GM18870 (cell line): ENCODE data around the gene BEGAIN.

Experiments used
- ATAC-seq: cut with Tn5 transposase; IDR thresholded peaks from one replicate; pipeline ENCODE4 v1.9.1; 2021; ENCODE audit warnings: moderate library complexity; ENCODE audit not compliant: unreplicated experiment

The BEGAIN gene

DNA sequence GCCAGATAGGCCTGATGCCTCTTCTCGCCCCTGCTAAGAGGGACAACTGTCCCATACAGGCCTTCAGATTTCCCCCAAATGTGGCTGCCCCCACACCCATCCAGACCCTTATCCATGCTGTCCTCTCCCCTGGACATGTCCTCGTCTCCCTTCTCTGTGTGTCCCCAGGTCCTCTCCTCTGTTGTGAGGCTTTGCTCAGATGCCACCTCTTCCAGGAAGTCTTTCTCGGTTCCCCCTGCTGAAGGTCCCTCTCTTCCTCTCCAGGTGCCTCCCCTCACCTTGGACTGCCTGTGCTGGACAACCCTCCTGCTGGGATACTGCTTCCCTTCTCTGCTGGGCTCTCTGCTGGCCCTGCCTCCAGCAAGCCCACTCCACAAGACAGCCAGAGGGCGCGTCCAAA is 33.7 kb downstream of the BEGAIN start:
- ATAC-seq = no peak

- no peak for ATAC-seq
Observed at GRCh38 chr14:100552524-100553125, 34.6 kb downstream of the BEGAIN start.

DNA sequence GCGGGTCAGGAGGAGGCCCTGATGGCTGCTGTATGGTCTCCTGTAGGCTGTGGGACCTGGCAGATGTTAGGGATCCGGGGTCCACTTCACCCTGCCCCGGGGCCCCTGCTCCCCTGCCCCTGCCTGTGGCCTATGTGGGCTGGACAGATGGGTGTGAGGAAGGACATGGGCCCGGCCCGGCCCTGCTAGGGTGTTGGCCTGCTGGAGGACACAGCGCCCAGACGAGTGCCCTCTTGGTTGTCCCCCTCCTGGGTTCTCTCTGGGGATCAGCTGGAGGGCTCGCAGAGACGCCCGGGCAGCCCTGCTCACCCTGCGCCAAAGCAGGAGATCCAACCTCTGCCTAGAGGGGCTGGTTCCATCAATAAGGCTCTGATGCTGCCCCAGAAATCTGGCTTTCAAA is 36.2 kb downstream of the BEGAIN start:
- no peak for ATAC-seq

- ATAC-seq = no peak
Observed at GRCh38 chr14:100549834-100550625, 37.2 kb downstream of the BEGAIN start.

DNA sequence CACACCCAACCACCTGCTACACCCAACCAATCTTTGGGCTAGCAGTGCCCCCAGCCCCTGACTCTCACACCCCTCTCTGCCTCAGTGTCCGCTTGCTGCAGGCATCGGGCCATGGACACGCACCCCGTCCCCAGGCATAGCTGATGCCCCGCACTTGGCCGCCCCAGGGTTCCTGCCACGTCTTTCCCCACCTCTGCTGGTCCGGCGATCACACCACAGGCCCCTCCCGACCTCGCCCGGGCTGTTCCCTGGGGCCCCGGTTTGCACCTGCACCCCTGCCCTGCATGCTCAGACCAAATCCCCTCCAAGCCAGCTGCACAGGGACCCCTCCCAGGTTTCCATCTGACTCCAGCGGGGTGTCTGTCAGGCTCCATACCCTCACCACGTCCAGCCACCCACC is 38.3 kb downstream of the BEGAIN start:
- no peak for ATAC-seq

DNA sequence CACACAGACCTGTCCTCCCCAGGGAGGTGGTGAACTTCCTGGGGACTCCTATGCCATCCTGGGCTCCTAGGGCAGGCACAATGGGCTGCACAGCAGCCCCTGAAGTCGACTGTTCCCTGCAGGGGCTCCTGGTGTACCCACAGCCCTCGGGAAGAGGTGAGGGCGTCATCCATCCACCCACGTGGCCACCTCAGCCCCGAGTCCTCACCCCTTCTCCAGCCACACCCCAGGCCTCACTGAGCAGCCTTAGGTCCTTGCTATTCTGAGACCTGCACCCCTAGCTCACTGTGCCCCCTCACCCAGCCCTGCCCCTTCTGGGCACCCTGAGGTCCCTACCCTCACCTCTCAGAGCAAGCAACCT is 38.9 kb downstream of the BEGAIN start:
- ATAC-seq = no peak

DNA sequence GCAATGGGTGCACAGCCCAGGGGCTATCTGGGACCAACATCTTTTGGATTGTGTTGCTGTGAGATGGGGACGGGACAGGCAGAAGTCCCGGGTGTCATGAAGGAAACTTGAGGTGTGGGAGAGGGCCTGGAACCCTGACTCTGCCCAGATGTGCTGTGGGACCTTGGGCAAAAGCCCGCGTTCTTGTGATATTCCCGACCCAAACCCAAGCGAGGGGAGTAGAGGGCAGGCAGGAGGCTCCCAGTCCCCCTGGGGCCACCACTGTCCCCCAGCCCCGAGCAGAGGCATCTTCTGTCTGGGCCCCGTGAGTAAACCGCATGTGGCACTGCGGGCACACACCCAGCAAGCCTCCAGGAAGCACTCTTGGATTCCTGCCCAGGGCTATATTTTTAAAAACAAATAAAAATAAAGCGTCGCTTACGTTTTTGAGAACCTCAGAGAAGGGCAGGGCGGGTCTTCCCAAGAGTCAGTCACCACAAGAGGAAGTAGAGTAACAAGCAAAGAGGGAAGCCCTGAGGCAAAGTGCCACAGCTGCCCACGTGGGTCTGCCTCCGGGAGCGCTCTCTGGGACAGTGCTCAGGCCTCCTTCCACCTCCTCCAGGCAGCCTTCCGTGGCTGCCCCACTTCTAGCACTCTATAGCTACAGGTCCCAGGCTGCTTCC is 39.5 kb downstream of the BEGAIN start:
- ATAC-seq = no peak

- ATAC-seq = no peak
Observed at GRCh38 chr14:100546051-100546443, 41.2 kb downstream of the BEGAIN start.

- ATAC-seq = no peak
Observed at GRCh38 chr14:100545359-100545758, 41.9 kb downstream of the BEGAIN start.

DNA sequence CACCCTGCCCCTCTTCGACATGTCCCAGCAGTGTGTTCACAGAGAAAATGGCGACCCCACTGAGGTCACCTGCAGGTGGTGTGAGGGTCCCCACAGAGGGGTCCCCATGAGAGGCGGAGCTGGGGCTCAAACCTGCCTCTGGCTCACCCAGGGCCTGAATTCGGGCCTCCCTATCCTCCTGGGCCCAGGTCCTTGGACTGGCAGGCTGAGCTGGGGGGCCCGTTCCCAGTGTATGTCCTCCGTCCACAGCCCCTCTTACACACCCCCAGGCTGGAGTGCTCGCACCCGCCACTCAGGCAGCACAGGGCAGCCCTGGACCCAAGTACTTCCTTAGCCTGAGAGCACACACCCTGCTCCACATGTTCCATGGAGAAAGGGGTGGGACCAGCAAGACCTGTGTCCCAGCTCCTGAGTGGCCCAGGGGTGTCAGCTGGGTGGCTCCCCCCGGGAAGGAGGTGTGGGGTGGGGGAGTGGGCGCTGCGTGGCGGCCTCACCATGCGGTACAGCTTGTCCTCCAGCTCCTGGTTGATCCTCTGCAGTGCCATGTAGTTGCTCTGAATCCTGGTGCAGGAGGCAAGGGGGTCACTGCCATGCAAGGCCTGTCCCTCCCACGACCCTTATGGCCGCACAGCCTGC is 42.6 kb downstream of the BEGAIN start:
- no peak for ATAC-seq

DNA sequence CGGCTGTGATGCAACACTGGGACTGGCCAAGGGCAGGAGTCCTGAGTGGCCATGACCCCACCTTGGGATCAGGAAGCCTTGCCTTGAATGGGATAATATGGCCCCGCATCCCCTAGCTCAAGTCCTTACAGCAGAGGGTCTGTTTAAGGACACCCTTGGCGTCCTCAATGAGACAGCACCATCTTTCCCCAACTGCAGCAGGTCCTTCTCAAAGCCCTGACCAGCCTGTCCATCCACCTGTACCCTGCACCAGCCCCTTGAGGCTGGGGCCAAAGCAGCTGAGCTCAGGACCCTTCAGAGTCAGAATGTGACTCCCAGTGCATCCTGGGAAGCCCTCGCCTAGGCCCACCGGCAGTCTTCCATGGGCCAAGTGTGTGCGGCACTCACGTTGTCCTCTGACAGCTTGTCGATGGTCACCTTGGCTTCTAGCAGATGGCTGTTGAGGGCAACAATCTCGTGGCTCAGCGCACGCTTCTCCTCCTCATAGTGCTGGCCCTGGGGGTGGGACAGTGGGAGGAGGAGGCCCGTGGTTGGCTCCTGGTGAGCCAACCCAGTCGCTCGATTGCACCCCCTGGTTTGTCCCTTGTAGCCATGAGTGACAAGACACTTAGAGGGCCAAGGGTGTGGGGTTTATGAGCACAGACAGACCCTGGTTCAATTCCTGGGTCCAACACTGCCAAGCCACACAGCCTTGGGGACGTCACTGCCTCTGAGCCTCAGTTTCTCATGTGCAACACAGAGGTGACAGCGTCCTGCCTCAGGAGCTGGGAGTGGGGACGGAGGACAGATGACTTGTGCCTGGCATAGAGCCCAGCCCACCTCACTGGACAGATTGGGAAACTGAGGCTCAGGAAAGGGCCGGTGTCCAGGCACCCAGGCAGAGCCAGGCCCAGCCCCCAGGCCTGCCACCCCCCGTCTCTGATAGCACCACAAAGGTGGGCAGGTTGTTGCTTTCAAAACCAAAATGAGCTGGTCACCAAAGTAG is 43.5 kb downstream of the BEGAIN start:
- ATAC-seq = no peak

DNA sequence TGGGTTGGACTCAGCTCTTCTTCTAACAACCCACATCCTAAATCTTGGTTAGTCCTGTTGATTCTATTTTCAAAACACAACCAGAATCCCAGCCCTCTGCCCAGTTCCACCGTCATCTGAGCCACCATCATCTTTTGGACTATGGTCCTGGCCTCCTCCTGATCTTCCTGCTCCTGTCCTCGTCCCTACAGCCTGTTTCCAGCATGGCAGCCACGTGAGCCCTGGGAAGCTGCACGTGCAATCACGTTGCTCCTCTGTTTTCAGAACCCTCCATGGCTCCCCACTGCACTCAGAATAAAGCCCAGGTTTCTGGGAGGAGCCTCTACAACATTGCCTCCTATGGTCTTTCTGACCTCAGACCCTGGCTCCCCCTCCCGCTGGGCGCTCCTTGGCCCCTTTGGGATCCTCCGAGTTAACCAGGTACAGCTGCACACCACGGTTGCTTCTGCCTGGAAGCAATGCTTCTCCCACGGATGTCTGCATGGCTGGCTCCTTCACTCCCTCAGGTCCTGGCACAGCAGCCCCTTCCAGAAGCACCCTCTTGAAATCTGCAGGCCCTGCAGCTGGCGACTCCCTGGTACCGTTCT is 44.5 kb downstream of the BEGAIN start:
- no peak for ATAC-seq

GRCh38 chr14:100541621-100542560 is 45.3 kb downstream of the BEGAIN start:
- no peak for ATAC-seq

DNA sequence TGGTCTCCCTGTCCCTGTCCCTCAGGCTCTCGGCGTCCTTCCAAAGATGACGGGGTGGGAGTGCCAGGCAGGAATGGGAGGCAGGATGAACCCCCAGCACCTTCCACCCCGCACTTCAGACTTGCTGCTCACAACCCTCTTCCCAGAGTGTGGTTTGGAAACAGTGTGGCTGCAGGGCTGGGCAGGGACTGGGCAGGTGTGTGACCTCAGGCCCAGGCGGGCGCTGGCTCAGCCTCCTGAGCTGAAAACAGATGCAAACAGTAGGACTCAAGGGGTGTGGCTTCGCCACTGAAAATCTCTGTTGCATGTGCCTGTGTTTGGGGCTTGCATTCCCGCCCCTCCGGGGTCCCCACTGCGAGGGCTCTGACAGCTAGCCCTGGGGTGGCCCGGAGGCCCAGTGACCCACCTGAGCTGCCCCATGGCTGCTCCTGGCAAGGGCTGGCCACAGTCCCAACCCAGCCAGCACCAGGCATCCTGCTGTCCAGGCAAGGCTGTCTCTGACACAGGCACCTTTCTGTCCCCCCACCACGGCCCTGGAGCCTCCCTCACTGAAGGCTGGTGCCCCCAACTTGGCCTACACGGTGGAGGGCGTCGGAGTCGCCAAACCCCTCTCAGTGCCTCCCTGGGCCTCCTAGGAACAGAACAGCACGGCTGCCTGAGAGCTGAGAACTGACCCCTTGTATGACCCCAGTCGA is 46.1 kb downstream of the BEGAIN start:
- ATAC-seq = no peak

GRCh38 chr14:100540141-100540925 is 46.9 kb downstream of the BEGAIN start:
- no peak for ATAC-seq

DNA sequence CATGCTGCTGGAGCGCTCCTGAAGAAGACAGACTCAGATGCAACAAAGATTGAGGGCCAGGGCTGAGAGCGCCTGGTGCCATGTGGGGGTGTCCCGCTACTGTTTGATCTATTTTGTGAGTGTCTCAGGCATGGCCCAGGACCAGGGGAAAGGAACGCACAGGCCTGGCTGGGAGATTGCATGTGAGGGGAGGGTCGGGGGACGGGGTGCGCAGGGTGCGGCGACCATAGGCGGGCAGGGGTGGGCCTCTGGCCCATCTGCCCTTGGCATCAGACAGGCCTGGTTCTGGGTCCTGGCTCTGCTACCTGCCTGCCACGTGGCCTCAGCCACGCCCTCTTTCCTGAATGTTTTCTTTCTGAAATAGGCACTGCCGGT is 47.5 kb downstream of the BEGAIN start:
- ATAC-seq = no peak

DNA sequence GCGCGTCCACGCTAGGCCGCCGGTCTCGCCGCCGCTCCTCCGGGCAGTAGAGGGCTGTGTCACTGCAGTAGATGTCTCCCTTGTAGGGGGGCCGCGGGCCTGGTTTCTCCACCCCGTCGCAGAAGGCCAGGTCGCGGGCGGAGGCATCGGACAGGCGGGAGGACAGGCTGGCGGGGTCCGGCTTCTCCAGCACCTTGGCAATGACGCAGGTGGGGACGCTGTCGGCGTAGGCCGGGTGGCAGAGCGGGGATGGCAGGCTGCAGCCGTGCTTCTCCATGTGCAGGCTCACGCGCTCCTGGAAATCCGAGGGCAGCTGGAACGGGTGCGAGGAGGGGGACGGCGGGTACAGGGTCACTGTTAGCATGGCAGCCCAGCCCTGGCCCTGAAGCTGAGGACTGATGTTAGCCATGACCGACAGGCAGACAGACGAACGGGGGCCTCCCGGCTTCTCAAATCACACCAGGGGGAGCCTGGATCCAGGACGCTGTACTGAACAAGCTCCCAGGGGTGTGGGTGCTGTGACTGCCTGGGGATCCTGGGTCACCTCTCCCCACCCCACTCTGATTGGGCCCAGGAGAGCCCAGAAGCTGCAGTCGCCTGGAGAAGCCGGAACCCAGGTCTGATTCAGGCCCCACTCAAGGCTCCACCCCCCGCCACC is 48.1 kb downstream of the BEGAIN start:
- ATAC-seq = no peak
